Fibroblast of lung (primary cell): ENCODE data around the gene ABCF3. TPM values are rescaled to one million over a fixed set of nuclear protein-coding genes. Genes with fewer than 3 reads are reported as not detected.

ENCODE experiments used
- DNase-seq, 2 donors: peaks; one replicate each; pipeline versions ENCODE4 v3.0.0 to v3.0.0-alpha.2; 2010; ENCODE audit warnings: low read depth in 2 of 2
- H2AFZ ChIP-seq: 2 replicates; pipeline ENCODE4 v1.5.1; 2012; ENCODE audit warnings: low read length, control low read depth, inconsistent platforms
- H3K27ac ChIP-seq: 2 replicates; pipeline ENCODE4 v1.5.1; 2011; ENCODE audit warnings: low read length, control low read depth; ENCODE audit not compliant: insufficient read depth
- H3K27me3 ChIP-seq: 2 replicates; pipeline ENCODE4 v1.5.1; 2011; ENCODE audit warnings: mild to moderate bottlenecking, low read length; ENCODE audit not compliant: control insufficient read depth, insufficient read depth
- H3K36me3 ChIP-seq: 2 replicates; pipeline ENCODE4 v1.5.1; 2011; ENCODE audit warnings: low read length; ENCODE audit not compliant: control insufficient read depth, insufficient read depth
- H3K4me1 ChIP-seq: 2 replicates; pipeline ENCODE4 v1.5.1; 2011; ENCODE audit warnings: low read length; ENCODE audit not compliant: control insufficient read depth, insufficient read depth; ENCODE audit errors: extremely low read depth
- H3K4me2 ChIP-seq: 2 replicates; pipeline ENCODE4 v1.5.1; 2011; ENCODE audit warnings: low read length, control low read depth; ENCODE audit not compliant: insufficient read depth; ENCODE audit errors: extremely low read depth
- H3K4me3 ChIP-seq, 4 experiments: fragments of 200-600 bp in 1 of 4; sonication (generic) in 1 of 4; replicated peaks in 1 of 4; 2 replicates each; pipeline ENCODE4 v1.5.1; 2011 to 2016; ENCODE audit warnings: low read length in 4 of 4, low read depth in 3 of 4, mild to moderate bottlenecking in 3 of 4, control low read depth in 2 of 4, inconsistent platforms in 1 of 4, mixed read lengths in 1 of 4; ENCODE audit not compliant: insufficient read depth in 1 of 4; ENCODE audit errors: control extremely low read depth in 1 of 4
- H3K79me2 ChIP-seq: 2 replicates; pipeline ENCODE4 v1.5.1; 2012; ENCODE audit warnings: mild to moderate bottlenecking, low read length, inconsistent platforms; ENCODE audit not compliant: control insufficient read depth, insufficient read depth
- H3K9ac ChIP-seq: 2 replicates; pipeline ENCODE4 v1.5.1; 2011; ENCODE audit warnings: mild to moderate bottlenecking, low read length, control low read depth; ENCODE audit not compliant: insufficient read depth
- H3K9me3 ChIP-seq: 2 replicates; pipeline ENCODE4 v1.5.1; 2012; ENCODE audit warnings: low read depth, low read length; ENCODE audit not compliant: control insufficient read depth, insufficient read depth
- H4K20me1 ChIP-seq: 2 replicates; pipeline ENCODE4 v1.5.1; 2011; ENCODE audit warnings: low read length; ENCODE audit not compliant: control insufficient read depth, insufficient read depth; ENCODE audit errors: extremely low read depth
- CTCF ChIP-seq, 2 donors: IDR thresholded peaks in 1 of 2; conservative IDR thresholded peaks in 1 of 2; 1 replicate in 1 of 2; 2 replicates in 1 of 2; pipeline ENCODE4 v1.5.1; 2011 to 2012; ENCODE audit warnings: low read length in 2 of 2, control low read depth in 1 of 2, inconsistent platforms in 1 of 2, low read depth in 1 of 2, mild to moderate bottlenecking in 1 of 2
- EZH2 ChIP-seq: IDR thresholded peaks from 2 replicates; pipeline ENCODE4 v1.5.1; 2012; ENCODE audit warnings: low read length, control low read depth, mild to moderate bottlenecking; ENCODE audit errors: missing control alignments
- polyA plus RNA-seq, 2 donors: library from polyadenylated mRNA; depleted of rRNA in 1 of 2; stranded (reverse) in 1 of 2; unstranded in 1 of 2; fragments of >200 nt; gene quantifications; 2 replicates each; pipeline ENCODE4 v1.2.1, GENCODE V29; 2011 to 2012; ENCODE audit warnings: missing spikeins in 1 of 2
- total RNA-seq: library from RNA; depleted of rRNA; stranded (reverse); fragments of >200 nt; gene quantifications from 2 replicates; pipeline ENCODE4 v1.2.1, GENCODE V29; 2014

The ABCF3 gene
- total and polyA plus RNA-seq, 2 donors (not counting 1 experiment from before 2014, with no cell fraction given), result 31.3 to 65.1 TPM

GRCh38 chr3:184237211-184237610 lies 51.2 kb downstream of the ABCF3 start:
- H3K4me3 ChIP-seq, result no peak overlapping the region
- no peak overlapping the region for H3K27ac ChIP-seq
- no peak overlapping the region for H3K4me2 ChIP-seq
- H3K79me2 ChIP-seq, result no peaks in the 10 kb centered on the region
- TF ChIP-seq EZH2 (no peak), CTCF (conservative IDR thresholded peaks at IDR 0.05 in 1 of 2, IDR thresholded peaks at IDR 0.05 in 1 of 2; ENCODE audit: low read depth in 1 of 2, low read length in 2 of 2) (no peak)
- no peak overlapping the region for H3K9ac ChIP-seq
- H4K20me1 ChIP-seq, result no peaks in the 10 kb centered on the region
- H2AFZ ChIP-seq, result no peak overlapping the region
- H3K27me3 ChIP-seq, result peaks cover 7% of the 10 kb centered on the region
- DNase-seq, result no peak
- peaks cover 2% of the 10 kb centered on the region for H3K4me1 ChIP-seq
- no peaks in the 10 kb centered on the region for H3K9me3 ChIP-seq
- no peaks in the 10 kb centered on the region for H3K36me3 ChIP-seq

- Histone ChIP-seq H3K36me3 (peaks cover 1% of the 10 kb centered on the region), H4K20me1 (no peaks in the 10 kb centered on the region), H3K4me2 (no peak overlapping the region), H3K9ac (no peak overlapping the region), H3K9me3 (no peaks in the 10 kb centered on the region), H3K4me3 (no peak overlapping the region), H2AFZ (no peak overlapping the region), H3K4me1 (peaks cover 2% of the 10 kb centered on the region), H3K27ac (no peak overlapping the region), H3K27me3 (peaks cover under 1% of the 10 kb centered on the region), H3K79me2 (no peaks in the 10 kb centered on the region)
- no peak for TF ChIP-seq CTCF (conservative IDR thresholded peaks at IDR 0.05 in 1 of 2, IDR thresholded peaks at IDR 0.05 in 1 of 2; ENCODE audit: low read depth in 1 of 2, low read length in 2 of 2)
- no peak for TF ChIP-seq EZH2
- no peak for DNase-seq
Measured at GRCh38 chr3:184237807-184238206, 51.8 kb downstream of the ABCF3 start.

- Histone ChIP-seq H3K27ac (no peak overlapping the region), H3K79me2 (no peaks in the 10 kb centered on the region), H3K4me3 (no peak overlapping the region), H3K4me1 (peaks cover 2% of the 10 kb centered on the region), H3K9ac (no peak overlapping the region), H2AFZ (no peak overlapping the region), H4K20me1 (no peaks in the 10 kb centered on the region), H3K27me3 (no peaks in the 10 kb centered on the region), H3K36me3 (peaks cover 1% of the 10 kb centered on the region), H3K9me3 (no peaks in the 10 kb centered on the region), H3K4me2 (no peak overlapping the region)
- TF ChIP-seq EZH2 (no peak), CTCF (conservative IDR thresholded peaks at IDR 0.05 in 1 of 2, IDR thresholded peaks at IDR 0.05 in 1 of 2; ENCODE audit: low read depth in 1 of 2, low read length in 2 of 2) (no peak)
- no peak for DNase-seq
Measured at GRCh38 chr3:184238246-184238818, 52.3 kb downstream of the ABCF3 start.
